DND-41 (cell line): ENCODE data around the gene NSG2.

Source experiments
- ATAC-seq: fragments of 200-7000 bp; cut with Tn5 transposase; 3 replicates; pipeline ENCODE4 v1.9.1; 2021; ENCODE audit warnings: low read depth; ENCODE audit not compliant: insufficient read depth
- DNase-seq: peaks from one replicate; pipeline ENCODE4 v3.0.0-alpha.2; 2020
- H2AFZ ChIP-seq: 2 replicates; pipeline ENCODE4 v1.6.0; 2012; ENCODE audit warnings: low read depth, low read length
- H3K27ac ChIP-seq: 2 replicates; pipeline ENCODE4 v1.5.1; 2012; ENCODE audit warnings: low read length, inconsistent platforms
- H3K27me3 ChIP-seq: fragments of 200-600 bp; sonication (generic); 2 replicates; pipeline ENCODE4 v1.6.0; 2012; ENCODE audit warnings: low read length, mild to moderate bottlenecking, inconsistent platforms; ENCODE audit not compliant: insufficient read depth, poor library complexity
- H3K36me3 ChIP-seq: 2 replicates; pipeline ENCODE4 v1.5.1; 2012; ENCODE audit warnings: low read length, inconsistent platforms; ENCODE audit not compliant: insufficient read depth
- H3K4me1 ChIP-seq: 2 replicates; pipeline ENCODE4 v1.5.1; 2012; ENCODE audit warnings: mild to moderate bottlenecking, low read length; ENCODE audit not compliant: insufficient read depth
- H3K4me2 ChIP-seq: 2 replicates; pipeline ENCODE4 v1.6.0; 2012; ENCODE audit warnings: mild to moderate bottlenecking, moderate library complexity, low read length, inconsistent platforms; ENCODE audit not compliant: insufficient read depth
- H3K4me3 ChIP-seq, 2 experiments: fragments of 200-600 bp in 1 of 2; shearing (Covaris generic) in 1 of 2; 2 replicates each; pipeline ENCODE4 v1.5.1; 2012 to 2016; ENCODE audit warnings: inconsistent platforms in 2 of 2, low read length in 2 of 2, mild to moderate bottlenecking in 2 of 2, low read depth in 1 of 2, moderate library complexity in 1 of 2
- H3K79me2 ChIP-seq: 2 replicates; pipeline ENCODE4 v1.6.0; 2012; ENCODE audit warnings: low read length, inconsistent platforms; ENCODE audit not compliant: insufficient read depth
- H3K9ac ChIP-seq: 2 replicates; pipeline ENCODE4 v1.6.0; 2012; ENCODE audit warnings: low read depth, mild to moderate bottlenecking, inconsistent platforms, low read length, moderate library complexity
- H3K9me3 ChIP-seq: 2 replicates; pipeline ENCODE4 v1.5.1; 2012; ENCODE audit warnings: low read length, moderate library complexity, mild to moderate bottlenecking, inconsistent platforms; ENCODE audit not compliant: insufficient read depth, severe bottlenecking
- H4K20me1 ChIP-seq: 2 replicates; pipeline ENCODE4 v1.6.0; 2012; ENCODE audit warnings: low read length; ENCODE audit not compliant: insufficient read depth
- CTCF ChIP-seq: IDR thresholded peaks from 2 replicates; pipeline ENCODE4 v1.5.1; 2012; ENCODE audit warnings: borderline replicate concordance, low read length, moderate library complexity, mild to moderate bottlenecking; ENCODE audit not compliant: poor library complexity, severe bottlenecking; ENCODE audit errors: extremely low read depth
- EZH2 ChIP-seq: IDR thresholded peaks from 3 replicates; pipeline ENCODE4 v1.6.1; 2012; ENCODE audit warnings: borderline replicate concordance, low read depth, mild to moderate bottlenecking, moderate library complexity, low read length, inconsistent platforms; ENCODE audit not compliant: severe bottlenecking

The NSG2 gene

GRCh38 chr5:174118823-174119467, 73.4 kb downstream of the NSG2 start:
- Histone ChIP-seq H3K9ac (no peak overlapping the region), H4K20me1 (no peaks in the 10 kb centered on the region), H3K4me2 (no peak overlapping the region), H3K27ac (no peak overlapping the region), H3K9me3 (no peaks in the 10 kb centered on the region), H3K4me1 (no peaks in the 10 kb centered on the region), H2AFZ (no peak overlapping the region), H3K27me3 (peaks cover 3% of the 10 kb centered on the region), H3K79me2 (no peaks in the 10 kb centered on the region), H3K36me3 (no peaks in the 10 kb centered on the region), H3K4me3 (no peak overlapping the region)
- TF ChIP-seq CTCF = no peak
- no peak for TF ChIP-seq EZH2
- ATAC-seq = no peak
- DNase-seq = no peak

DNA sequence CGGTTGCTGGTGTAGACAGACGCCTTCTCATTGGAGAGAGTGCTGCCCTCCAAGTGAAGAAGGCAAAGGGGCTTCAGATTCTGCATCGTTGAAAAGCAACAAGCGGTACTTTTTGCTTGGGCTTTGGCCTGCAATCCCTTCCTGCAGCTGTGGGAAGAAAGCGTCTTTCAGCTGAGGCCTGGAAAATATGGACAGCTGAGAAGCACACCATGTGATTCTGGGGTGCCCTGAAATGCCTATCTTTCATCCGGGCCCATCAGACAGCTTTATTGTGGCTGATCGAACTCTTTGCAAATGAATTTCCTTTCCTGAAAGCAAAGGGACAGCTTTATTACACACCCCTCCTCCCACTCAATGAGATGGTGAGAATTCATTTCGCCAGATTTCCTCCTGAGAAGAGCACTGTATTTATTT, 74.0 kb downstream of the NSG2 start:
- peaks cover 3% of the 10 kb centered on the region for H3K27me3 ChIP-seq
- no peaks in the 10 kb centered on the region for H3K36me3 ChIP-seq
- H3K4me3 ChIP-seq = no peak overlapping the region
- no peaks in the 10 kb centered on the region for H3K79me2 ChIP-seq
- DNase-seq (no peak), ATAC-seq (no peak)
- H3K4me1 ChIP-seq = no peaks in the 10 kb centered on the region
- no peak overlapping the region for H3K27ac ChIP-seq
- H2AFZ ChIP-seq = no peak overlapping the region
- no peaks in the 10 kb centered on the region for H4K20me1 ChIP-seq
- no peak overlapping the region for H3K4me2 ChIP-seq
- H3K9ac ChIP-seq = no peak overlapping the region
- TF ChIP-seq EZH2 (no peak), CTCF (no peak)
- no peaks in the 10 kb centered on the region for H3K9me3 ChIP-seq

DNA sequence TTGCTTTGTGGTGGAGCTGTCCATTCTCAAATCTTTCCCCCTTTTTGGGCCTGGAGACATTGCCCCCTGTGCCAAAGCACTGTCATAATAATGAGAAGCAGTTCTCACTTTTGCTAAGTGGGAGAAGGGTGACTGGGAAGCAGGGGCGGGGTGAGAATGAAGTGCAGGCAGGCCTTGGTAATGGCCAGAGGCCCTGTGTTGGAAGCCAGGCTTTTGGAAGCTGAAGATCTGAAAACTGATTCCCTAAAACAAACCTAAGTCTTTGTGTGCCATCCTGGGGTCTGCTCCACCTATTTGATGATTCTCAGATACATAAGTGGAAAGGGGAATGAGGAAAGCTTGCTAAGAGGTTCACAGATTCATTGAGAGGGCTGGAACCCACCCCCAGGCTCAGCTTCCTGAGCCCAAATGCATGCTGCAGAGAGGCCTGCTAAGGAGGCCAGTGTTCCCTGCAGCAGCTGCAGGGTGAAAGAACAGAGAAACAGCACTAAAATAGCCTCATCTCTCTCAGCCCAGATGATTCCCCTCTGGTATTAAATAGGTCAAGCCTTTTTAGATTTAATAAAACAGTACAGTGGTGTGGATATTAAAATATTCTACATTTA, 75.0 kb downstream of the NSG2 start:
- TF ChIP-seq EZH2 = no peak
- TF ChIP-seq CTCF = no peak
- H3K79me2 ChIP-seq = no peaks in the 10 kb centered on the region
- H3K36me3 ChIP-seq = no peaks in the 10 kb centered on the region
- DNase-seq (no peak), ATAC-seq (no peak)
- no peak overlapping the region for H3K4me2 ChIP-seq
- H2AFZ ChIP-seq = no peak overlapping the region
- H3K4me3 ChIP-seq = no peak overlapping the region
- no peak overlapping the region for H3K9ac ChIP-seq
- no peaks in the 10 kb centered on the region for H3K4me1 ChIP-seq
- H4K20me1 ChIP-seq = no peaks in the 10 kb centered on the region
- peaks cover 3% of the 10 kb centered on the region for H3K27me3 ChIP-seq
- peaks cover 6% of the 10 kb centered on the region for H3K9me3 ChIP-seq
- H3K27ac ChIP-seq = no peak overlapping the region
